HepG2 (cell line): Measurements from ENCODE around the gene CD151. TPM values are rescaled to one million over a fixed set of nuclear protein-coding genes. Genes with fewer than 3 reads are reported as not detected.

Experiments
- CTCF ChIP-seq: sonication (generic); formaldehyde crosslinking; IDR thresholded peaks from 2 replicates; pipeline ENCODE4 v1.5.0; 2020; ENCODE audit warnings: mild to moderate bottlenecking, missing genetic modification reagents, moderate library complexity
- ELK4 ChIP-seq: sonication (generic); formaldehyde crosslinking; IDR thresholded peaks from 2 replicates; pipeline ENCODE4 v1.9.0; 2021; ENCODE audit warnings: missing genetic modification reagents, borderline replicate concordance
- GLI4 ChIP-seq: sonication (generic); formaldehyde crosslinking; IDR thresholded peaks from 2 replicates; pipeline ENCODE4 v1.5.1; 2020; ENCODE audit warnings: missing genetic modification reagents, mild to moderate bottlenecking, moderate library complexity, borderline replicate concordance
- HNRNPLL ChIP-seq: fragments of 200-400 bp; formaldehyde crosslinking; IDR thresholded peaks from 2 replicates; pipeline ENCODE4 v1.6.1; 2017; ENCODE audit warnings: mild to moderate bottlenecking, low read depth, low read length; ENCODE audit not compliant: poor library complexity, severe bottlenecking
- HOXA9 ChIP-seq: sonication (generic); formaldehyde crosslinking; IDR thresholded peaks from 2 replicates; pipeline ENCODE4 v1.8.1; 2022; ENCODE audit warnings: missing genetic modification reagents, mild to moderate bottlenecking, moderate library complexity, borderline replicate concordance
- KIAA2018 ChIP-seq: sonication (generic); formaldehyde crosslinking; IDR thresholded peaks from 2 replicates; pipeline ENCODE4 v1.5.0; 2020; ENCODE audit warnings: mild to moderate bottlenecking, missing genetic modification reagents, borderline replicate concordance
- KLF9 ChIP-seq: IDR thresholded peaks from 2 replicates; pipeline ENCODE4 v1.6.1; 2016; ENCODE audit warnings: low read depth
- SKI ChIP-seq: fragments of 450-650 bp; IDR thresholded peaks from one replicate; pipeline ENCODE4 v1.6.1; 2018; ENCODE audit warnings: mild to moderate bottlenecking; ENCODE audit not compliant: partially characterized antibody
- THAP7 ChIP-seq: sonication (generic); formaldehyde crosslinking; IDR thresholded peaks from 2 replicates; pipeline ENCODE4 v1.8.1; 2023; ENCODE audit warnings: mild to moderate bottlenecking, missing genetic modification reagents
- THRA ChIP-seq: sonication (generic); formaldehyde crosslinking; IDR thresholded peaks from 2 replicates; pipeline ENCODE4 v1.4.0; 2020; ENCODE audit warnings: missing genetic modification reagents, borderline replicate concordance
- ZFP36L1 ChIP-seq: sonication (generic); formaldehyde crosslinking; IDR thresholded peaks from 2 replicates; pipeline ENCODE4 v1.8.0; 2022; ENCODE audit warnings: mild to moderate bottlenecking, missing genetic modification reagents, moderate library complexity
- ZNF335 ChIP-seq: sonication (generic); formaldehyde crosslinking; IDR thresholded peaks from 2 replicates; pipeline ENCODE4 v1.4.0; 2020; ENCODE audit warnings: missing genetic modification reagents
- ZNF558 ChIP-seq: sonication (generic); formaldehyde crosslinking; IDR thresholded peaks from 2 replicates; pipeline ENCODE4 v1.9.0; 2022; ENCODE audit warnings: mild to moderate bottlenecking, missing genetic modification reagents, borderline replicate concordance
- polyA plus RNA-seq, 8 experiments: library from polyadenylated mRNA; depleted of rRNA in 3 of 8; stranded (reverse) in 7 of 8; unstranded in 1 of 8; fragments of >200 nt; fragmentation: Illumina TruSeq in 4 of 8; extraction: Trizol in 4 of 8; gene quantifications; 2 replicates each; pipeline versions ENCODE4 v1.2.1 to v1.2.3, GENCODE V29; 2011 to 2016; ENCODE audit warnings: low read depth in 4 of 8, missing spikeins in 1 of 8, mixed read lengths in 1 of 8; ENCODE audit not compliant: insufficient read depth in 1 of 8
- total RNA-seq, 5 experiments: library from RNA; depleted of rRNA; stranded (reverse); fragments of >200 nt; fragmentation: Illumina TruSeq; extraction: Trizol; gene quantifications; 2 replicates each; pipeline ENCODE4 v1.2.3, GENCODE V29; 2016; ENCODE audit warnings: low read depth in 1 of 5

Gene CD151
- total and polyA plus RNA-seq, 2 of the 13 experiments (the other 11 are each of a cell fraction or from before 2014, with no cell fraction given): 125 to 197 TPM

- peak; percentile 81 for TF ChIP-seq CTCF (CRISPR knock-in tag)
- no peak for TF ChIP-seq KIAA2018 (CRISPR knock-in tag)
- TF ChIP-seq HOXA9 (CRISPR knock-in tag): 0 out of 2 replicates have a peak, but pooled peaks have one; percentile 37
- no peak for TF ChIP-seq ELK4 (CRISPR knock-in tag)
- peak; percentile 39; the same call in 1 of the 2 replicates for TF ChIP-seq KLF9 (CRISPR knock-in tag)
- 0 out of 2 replicates have a peak, but pooled peaks have one; percentile 67 for TF ChIP-seq ZNF558
- peak; percentile 33 for TF ChIP-seq SKI
- no peak; the same call in 1 of the 2 replicates for TF ChIP-seq THAP7 (CRISPR knock-in tag)
- TF ChIP-seq THRA: no peak
- TF ChIP-seq HNRNPLL: peak; percentile 10
- no peak for TF ChIP-seq GLI4 (CRISPR knock-in tag)
- no peak for TF ChIP-seq ZFP36L1
- TF ChIP-seq ZNF335 (CRISPR knock-in tag): 0 out of 2 replicates have a peak, but pooled peaks have one; percentile 42
These were observed 5.9 kb downstream of the CD151 start (continued) for GRCh38 chr11:838441-839279.
